GM18858 (cell line): Measurements from ENCODE around the gene SORL1.
"Not testable (repeated sequence)": the region's sequence is repeated elsewhere in the genome, so short reads cannot be mapped to it uniquely, and the experiment has no call there.

ENCODE experiments used
- ATAC-seq: cut with Tn5 transposase; IDR thresholded peaks from one replicate; pipeline ENCODE4 v1.9.1; 2021; ENCODE audit not compliant: unreplicated experiment

The SORL1 gene

GRCh38 chr11:121625777-121626506 is 173.8 kb downstream of the SORL1 start:
- no peak for ATAC-seq

- no peak for ATAC-seq
Observed at GRCh38 chr11:121626507-121626875, 174.4 kb downstream of the SORL1 start.

GRCh38 chr11:121626980-121627379 is 174.9 kb downstream of the SORL1 start:
- ATAC-seq: no peak

- no peak for ATAC-seq
Observed at GRCh38 chr11:121630041-121630440, 177.9 kb downstream of the SORL1 start.

GRCh38 chr11:121631456-121631855 is 179.3 kb downstream of the SORL1 start:
- ATAC-seq: no peak

GRCh38 chr11:121634273-121634672 is 182.2 kb downstream of the SORL1 start:
- no peak for ATAC-seq

- no peak for ATAC-seq
Observed at GRCh38 chr11:121634889-121635288, 182.8 kb downstream of the SORL1 start.

- ATAC-seq: no peak
Observed at GRCh38 chr11:121636081-121636799, 184.1 kb downstream of the SORL1 start.

GRCh38 chr11:121636800-121637176 is 184.7 kb downstream of the SORL1 start:
- ATAC-seq: no peak

- ATAC-seq: not testable (repeated sequence)
Observed at GRCh38 chr11:121637587-121637986, 185.5 kb downstream of the SORL1 start.

GRCh38 chr11:121643479-121644186 is 191.5 kb downstream of the SORL1 start:
- no peak for ATAC-seq

- ATAC-seq: no peak
Observed at GRCh38 chr11:121644187-121644512, 192.0 kb downstream of the SORL1 start.

- no peak for ATAC-seq
Observed at GRCh38 chr11:121645001-121645400, 192.9 kb downstream of the SORL1 start.

- no peak for ATAC-seq
Observed at GRCh38 chr11:121645596-121645995, 193.5 kb downstream of the SORL1 start.

- no peak for ATAC-seq
Observed at GRCh38 chr11:121648306-121648705, 196.2 kb downstream of the SORL1 start.

GRCh38 chr11:121649798-121650197 is 197.7 kb downstream of the SORL1 start:
- ATAC-seq: no peak

GRCh38 chr11:121650351-121651256 is 198.5 kb downstream of the SORL1 start:
- ATAC-seq: no peak

- ATAC-seq: no peak
Observed at GRCh38 chr11:121651257-121651605, 199.1 kb downstream of the SORL1 start.

GRCh38 chr11:121652971-121653370 is 200.9 kb downstream of the SORL1 start:
- no peak for ATAC-seq

- no peak for ATAC-seq
Observed at GRCh38 chr11:121654259-121654842, 202.2 kb downstream of the SORL1 start.
